Measurements from ENCODE around the gene KNDC1.

Gene KNDC1

GRCh38 chr10:133239990-133240389 lies 80.0 kb downstream of the KNDC1 start:
- no peak for DNase-seq (ENCODE audit: low read depth in 2 of 2)

GRCh38 chr10:133241501-133242205 lies 81.6 kb downstream of the KNDC1 start:
- DNase-seq (ENCODE audit: low read depth in 2 of 2): no peak

- no peak for DNase-seq (ENCODE audit: low read depth in 2 of 2)
Measured at GRCh38 chr10:133242611-133243356, 82.8 kb downstream of the KNDC1 start.

DNA sequence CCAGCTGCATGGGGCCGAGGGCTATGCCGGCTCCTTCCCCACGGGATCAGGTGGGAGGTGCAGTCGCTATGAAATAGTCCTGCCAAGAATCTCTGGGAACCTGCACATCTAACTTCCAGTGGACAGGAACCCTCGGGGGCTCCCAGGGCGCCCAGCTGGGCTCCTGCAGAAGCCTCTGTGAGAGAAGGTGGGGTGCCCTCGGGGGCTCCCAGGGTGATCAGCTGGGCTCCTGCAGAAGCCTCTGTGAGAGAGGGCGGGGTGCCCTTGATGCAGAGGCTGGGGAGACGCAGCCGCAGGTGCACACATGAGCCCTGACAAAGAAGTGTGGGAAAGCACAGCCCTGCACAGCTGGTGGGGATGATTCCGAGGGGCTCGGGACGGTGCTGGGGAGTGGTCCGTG lies 83.6 kb downstream of the KNDC1 start:
- DNase-seq (ENCODE audit: low read depth in 2 of 2): no peak

GRCh38 chr10:133245439-133246235 lies 85.6 kb downstream of the KNDC1 start:
- no peak for DNase-seq (ENCODE audit: low read depth in 2 of 2)

DNA sequence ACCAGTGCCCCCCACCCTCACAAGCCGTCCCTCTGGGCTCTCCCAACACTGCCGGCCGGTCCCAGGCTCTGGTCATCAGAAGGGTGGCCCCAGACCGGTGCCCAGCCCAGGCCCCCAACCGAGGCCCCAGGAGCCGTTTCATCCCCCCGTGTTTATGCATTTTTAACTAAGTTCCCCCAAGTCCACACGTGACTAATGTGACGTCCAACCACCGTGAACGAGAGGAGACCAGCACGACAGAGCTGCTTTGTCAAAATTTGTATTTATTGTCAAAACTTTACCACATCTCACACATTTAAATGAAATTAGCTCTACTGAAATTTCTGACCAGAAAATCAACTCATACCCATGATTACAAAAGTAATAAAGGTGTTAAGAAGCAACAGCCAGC lies 86.2 kb downstream of the KNDC1 start:
- no peak for DNase-seq (ENCODE audit: low read depth in 2 of 2)

DNA sequence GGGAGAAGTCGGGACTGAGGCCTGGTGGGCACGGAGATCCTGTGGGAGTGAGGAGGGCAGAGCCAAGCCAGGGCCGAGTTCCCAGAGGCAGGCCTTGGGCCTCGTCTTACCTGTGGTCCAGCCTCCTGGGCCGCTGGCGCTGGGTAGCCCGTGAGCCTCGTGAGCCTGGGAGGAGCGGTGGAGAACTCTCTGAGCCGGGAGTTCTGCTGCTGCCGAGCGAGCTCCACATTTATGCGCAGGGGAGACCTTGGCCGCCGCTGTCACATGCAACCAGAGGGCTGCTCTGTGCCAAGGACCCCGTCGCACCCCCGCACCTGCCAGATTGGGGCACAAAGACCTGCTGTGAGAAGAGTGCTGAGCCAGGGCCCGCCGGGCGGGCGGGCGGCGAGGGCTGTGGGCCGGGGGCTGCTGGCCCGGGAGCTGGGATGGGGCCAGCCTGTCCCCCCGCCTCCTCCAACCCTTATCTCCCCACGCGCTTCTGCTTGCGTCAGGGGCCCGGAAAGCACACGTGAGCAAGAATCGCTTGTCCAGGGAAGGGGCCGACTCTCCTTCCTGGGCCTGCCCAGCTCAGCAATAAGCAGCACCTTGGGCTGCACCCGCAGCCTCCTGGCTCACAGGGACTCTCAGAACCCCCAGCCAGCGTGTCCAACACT lies 87.8 kb downstream of the KNDC1 start:
- no peak for DNase-seq (ENCODE audit: low read depth in 2 of 2)

- no peak for DNase-seq (ENCODE audit: low read depth in 2 of 2)
Measured at GRCh38 chr10:133248334-133248715, 88.3 kb downstream of the KNDC1 start.

DNA sequence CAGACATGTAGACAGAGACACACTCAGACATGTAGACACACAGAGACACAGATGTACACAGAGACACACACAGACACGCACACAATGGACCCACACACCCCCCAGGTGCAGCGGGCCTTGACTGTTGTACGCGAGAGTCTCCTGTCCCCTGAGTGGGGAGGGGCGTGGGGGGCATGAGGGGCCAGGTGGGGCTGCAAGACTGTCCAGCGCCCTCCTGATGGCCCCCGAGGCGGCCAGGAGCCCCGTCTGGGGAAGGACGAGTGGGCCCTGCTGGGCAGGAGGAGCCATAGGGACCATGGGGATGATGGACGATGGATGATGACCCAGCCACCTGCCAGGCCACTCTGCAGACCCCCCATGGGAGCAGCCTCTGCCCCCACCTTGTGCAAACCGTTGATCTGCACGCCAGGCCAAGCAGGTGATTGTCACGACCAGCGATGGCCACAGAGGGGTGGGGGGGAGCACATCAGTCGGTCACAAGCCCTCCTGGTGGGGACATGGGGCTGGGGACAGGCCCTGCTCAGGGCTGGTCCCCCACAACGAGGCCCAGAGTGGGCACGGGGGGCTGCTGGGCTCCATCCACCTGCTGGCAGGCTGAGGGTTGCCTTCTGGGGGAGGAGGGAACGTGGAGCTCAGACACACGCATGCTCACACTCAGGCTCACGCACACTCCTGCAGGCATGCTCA lies 89.2 kb downstream of the KNDC1 start:
- no peak for DNase-seq (ENCODE audit: low read depth in 2 of 2)

DNA sequence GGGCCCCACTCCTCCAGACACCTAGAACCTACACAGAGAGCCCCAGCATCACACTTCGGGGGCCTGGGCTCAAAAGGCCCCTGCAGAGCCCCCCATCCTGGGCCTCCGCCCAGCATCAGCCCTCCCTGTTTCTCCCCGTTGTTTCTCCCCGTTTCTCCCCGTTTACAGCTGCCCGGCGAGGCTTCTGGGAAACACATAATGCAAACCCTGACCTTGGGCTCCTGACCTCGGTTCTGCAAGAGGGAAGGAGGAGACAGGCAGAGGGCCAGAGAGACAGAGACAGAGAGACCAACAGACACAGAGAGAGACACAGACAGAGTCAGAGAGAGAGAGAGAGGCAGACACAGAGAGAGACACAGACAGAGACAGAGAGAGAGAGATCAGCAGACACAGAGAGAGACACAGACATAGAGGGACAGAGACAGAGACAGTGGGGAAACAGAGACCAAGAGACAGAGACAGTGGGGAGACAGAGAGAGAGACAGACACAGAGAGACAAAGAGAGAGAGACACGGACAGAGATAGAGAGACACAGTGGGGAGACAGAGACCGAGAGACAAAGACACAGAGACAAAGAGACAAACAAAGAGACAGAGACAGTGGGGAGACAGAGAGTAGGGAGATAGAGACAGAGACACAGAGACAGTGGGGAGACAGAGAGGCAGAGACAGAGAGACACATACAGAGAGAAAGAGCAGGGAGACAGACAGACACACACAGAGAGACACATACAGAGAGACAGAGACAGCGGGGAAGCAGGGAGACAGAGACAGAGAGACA lies 90.1 kb downstream of the KNDC1 start:
- DNase-seq (ENCODE audit: low read depth in 2 of 2): no peak

DNA sequence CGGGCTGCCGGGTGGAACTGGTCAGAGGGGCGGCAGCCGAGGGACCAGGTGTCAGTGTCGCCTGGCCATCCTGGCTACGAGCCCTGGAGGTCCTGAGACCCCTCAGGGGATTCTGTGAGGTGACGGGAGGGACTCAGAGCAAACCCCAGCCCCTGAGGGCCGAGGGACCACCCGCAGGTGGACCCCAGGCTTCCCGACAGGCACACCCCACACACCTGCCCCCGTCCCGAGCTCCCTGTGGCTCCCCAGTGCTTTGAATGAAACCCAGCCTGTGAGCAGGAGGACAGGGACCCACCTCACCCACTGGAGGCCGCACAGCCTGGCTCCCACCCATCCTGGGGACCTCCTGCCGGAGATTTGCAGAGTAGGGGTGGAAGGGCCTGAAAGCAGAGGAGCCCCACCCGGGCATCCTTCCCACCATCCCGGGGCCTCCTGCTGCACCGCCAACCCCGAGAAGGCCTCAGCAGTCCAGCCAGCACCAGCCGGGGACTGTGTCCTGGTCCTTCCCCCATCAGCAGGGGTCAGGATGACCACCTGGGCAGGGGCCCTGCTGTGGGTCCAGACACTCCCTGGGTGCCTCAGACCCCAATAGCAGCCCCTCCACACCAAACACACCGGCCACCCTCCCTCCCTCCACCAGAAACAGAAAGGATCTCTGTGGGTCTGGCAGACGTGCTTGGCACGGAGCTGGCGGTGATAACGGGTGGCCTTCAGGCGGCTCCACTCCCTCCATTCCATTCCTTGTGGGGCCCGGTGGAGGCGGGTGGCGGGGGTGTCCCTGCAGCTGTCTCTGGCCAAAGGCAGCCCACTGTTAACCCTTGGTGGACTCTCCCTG lies 91.6 kb downstream of the KNDC1 start:
- no peak for DNase-seq (ENCODE audit: low read depth in 2 of 2)

GRCh38 chr10:133252223-133252552 lies 92.2 kb downstream of the KNDC1 start:
- no peak for DNase-seq (ENCODE audit: low read depth in 2 of 2)

DNA sequence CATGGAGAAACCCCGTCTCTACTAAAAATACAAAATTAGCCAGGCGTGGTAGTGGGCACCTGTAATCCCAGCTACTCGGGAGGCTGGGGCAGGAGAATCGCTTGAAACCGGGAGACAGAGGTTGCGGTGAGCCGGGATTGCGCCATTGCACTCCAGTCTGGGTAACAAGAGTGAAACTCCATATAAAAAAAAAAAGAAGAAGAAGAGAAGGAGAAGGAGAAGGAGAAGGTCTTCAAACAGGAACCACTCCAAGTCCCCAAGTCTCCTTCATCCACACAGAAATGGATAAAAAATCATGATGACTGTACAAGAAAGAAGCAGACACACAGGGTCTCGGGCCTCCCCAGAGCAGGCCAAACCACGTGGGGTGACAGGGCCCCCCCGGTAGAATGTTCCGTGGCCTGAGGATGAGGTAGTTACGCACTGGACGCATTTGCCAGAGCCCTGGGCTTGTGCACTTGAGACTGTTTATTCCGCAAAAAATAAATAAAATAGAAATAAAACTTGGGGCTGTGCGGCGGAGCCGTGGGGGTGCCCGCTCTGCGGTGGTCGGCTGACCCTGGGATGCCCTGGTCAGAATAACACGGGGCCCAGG lies 93.4 kb downstream of the KNDC1 start:
- no peak for DNase-seq (ENCODE audit: low read depth in 2 of 2)

DNA sequence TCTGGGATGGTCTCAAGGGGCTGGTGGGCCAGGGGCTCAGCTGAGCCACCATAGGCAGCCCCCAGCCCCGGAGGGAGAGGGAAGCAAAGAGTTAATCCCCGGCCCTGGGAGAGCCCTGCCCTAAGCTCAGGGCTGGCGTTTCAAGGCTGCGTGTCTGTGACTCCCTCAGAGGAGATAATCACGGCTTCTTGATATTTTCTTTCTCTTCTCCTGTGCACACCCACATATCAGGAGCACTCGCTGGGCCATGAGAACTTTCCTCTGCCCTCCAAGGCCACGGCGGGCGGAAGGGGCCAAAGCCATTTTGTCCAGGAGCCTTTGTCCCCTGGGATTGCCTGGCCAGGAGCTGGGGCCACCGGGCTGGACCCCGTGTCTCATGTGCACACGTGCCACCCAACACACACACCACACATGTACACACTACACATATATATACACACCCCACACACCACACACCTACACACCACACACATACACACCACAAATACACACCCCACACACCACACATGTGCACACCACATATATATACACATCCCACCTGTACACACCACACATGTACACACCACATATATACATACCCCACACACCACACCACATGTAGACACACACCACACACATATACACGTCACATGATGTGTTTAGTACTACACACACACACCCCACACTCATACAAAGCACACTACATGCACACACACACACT lies 94.6 kb downstream of the KNDC1 start:
- no peak for DNase-seq (ENCODE audit: low read depth in 2 of 2)

- no peak for DNase-seq (ENCODE audit: low read depth in 2 of 2)
Measured at GRCh38 chr10:133255323-133255722, 95.3 kb downstream of the KNDC1 start.

DNA sequence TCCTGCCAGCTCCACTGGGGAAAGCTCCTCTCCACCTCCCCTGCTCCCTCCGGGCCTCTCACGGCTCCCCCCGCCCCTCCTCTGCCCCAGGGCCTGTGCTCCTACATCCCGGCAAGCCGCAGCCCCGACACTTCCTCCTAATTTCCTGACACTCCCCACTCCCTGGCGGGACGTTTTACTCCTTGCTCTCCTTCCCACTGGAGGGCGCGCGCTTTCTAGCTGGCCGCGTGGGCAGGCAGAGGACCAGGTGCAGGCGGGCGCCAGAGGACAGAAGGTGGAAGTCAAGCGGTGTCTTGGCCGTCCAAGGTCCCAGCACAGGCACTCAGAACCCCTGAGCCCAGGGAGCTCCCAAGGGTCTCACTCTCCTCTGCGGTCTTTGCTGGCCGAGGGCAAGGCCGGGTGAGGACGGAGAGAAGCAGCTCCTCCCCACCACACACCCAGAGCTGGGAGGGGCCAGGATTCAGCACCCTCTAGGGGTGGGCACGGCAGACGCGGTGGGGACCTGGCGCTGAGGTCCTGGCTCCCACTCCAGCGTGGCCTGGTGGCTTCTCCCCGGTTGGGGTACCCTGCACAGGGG lies 97.6 kb downstream of the KNDC1 start:
- DNase-seq (ENCODE audit: low read depth in 2 of 2): no peak

DNA sequence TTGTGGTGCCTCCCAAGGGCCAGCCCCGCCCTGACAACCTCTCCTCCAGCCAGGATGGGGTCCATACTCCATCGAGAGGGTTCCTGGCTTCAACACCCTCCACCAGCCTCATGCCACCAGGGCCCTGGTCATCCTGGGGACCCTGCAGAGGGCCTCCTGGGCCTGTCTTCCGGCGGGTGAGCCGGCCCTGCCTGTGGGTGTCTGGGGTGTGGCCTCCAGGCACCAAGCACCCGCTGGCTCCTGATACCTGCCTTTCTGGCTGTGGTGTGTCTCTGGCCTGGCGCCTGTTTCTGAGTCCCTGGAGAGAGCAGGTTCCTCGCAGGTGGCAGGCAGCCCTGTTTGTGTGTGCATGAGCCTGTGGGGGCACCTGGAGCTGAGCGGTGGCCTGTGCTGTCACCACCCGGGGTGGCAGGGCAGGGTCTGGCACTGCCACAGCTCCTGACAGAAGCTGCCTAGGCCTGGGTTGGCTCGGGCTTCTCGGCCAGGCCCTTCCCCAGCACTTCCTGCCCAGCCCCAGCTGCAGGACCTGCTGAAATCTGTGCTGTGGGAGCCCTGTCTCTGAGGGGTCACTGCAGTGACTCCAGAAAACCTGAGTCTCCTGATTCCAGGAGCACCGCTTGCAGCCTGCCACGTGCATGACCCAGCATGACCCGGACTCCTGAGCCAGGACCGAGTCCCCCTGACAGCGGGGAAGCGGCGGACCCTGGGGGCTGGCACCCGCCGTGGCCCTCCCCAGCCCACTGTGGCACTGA lies 98.2 kb downstream of the KNDC1 start:
- DNase-seq (ENCODE audit: low read depth in 2 of 2): no peak
